ENCODE results near the gene TLR3. TPM values are rescaled to one million over a fixed set of nuclear protein-coding genes. Genes with fewer than 3 reads are reported as not detected.
A peak's percentile ranks its signal among the peaks of the same experiment; 100 is the strongest.

Gene TLR3
- total and polyA plus RNA-seq, 2 of the 8 experiments (the other 6 are each of a cell fraction or from before 2014, with no cell fraction given) = 1.00 to 2.6 TPM

DNA sequence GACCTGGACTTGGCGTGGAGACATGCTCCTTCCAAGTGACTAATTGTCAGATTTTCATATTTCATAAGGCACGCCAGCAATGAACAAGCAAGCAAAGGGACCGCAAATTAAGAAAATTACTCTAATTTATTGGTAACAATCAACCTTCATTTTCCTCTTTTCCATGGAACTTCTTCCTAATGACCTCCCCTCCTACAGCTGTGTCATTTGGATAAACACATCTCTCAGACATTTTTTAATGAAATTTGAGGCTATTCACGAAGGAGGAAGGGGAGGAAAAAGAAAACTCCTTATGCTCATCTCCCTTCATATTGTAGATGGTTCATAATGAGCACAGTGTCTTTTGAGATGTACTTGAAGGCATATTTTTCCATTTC lies 38.6 kb upstream of the TLR3 start:
- no peak overlapping the region for H2AK5ac ChIP-seq (ENCODE audit: low read depth, low read length)
- H3K9me3 ChIP-seq (ENCODE audit: insufficient read depth in 2 of 2, low read depth in 1 of 2, low read length in 1 of 2) = peaks cover 23 to 28% of the 10 kb centered on the region in 2 experiments
- H3K27ac ChIP-seq (ENCODE audit: low read depth, low read length) = peak overlapping the region; percentile 47
- CTCF ChIA-PET (ENCODE audit: partially characterized antibody) = interaction anchor here (0.6 to 2.8 kb wide), 7 partner anchors 9 to 823 kb away, joined by 3 to 15 read pairs (median 3); partner anchors contain the start of gene UFSP2
- POLR2A ChIA-PET (ENCODE audit: partially characterized antibody) = interaction anchor here (0.6 to 1.2 kb wide), 3 partner anchors 52 to 1558 kb away, joined by 3 read pairs; no protein-coding TSS in a partner anchor
- 55% methylated on average over 4 of the region's 4 CpGs; no CpG with 5 or more reads in 1 of the 2 experiments for WGBS, 2 experiments (ENCODE audit: extremely low coverage in 1 of 2, insufficient coverage in 1 of 2, insufficient read length in 1 of 2, insufficient replicate concordance in 2 of 2, low coverage in 1 of 2, low lambda C conversion rate in 2 of 2, missing lambda C conversion rate in 1 of 2)
- no peaks in the 10 kb centered on the region for H3K79me2 ChIP-seq (ENCODE audit: control insufficient read depth in 1 of 2, insufficient read depth in 2 of 2, low read length in 2 of 2)
- H2BK5ac ChIP-seq (ENCODE audit: low read depth, low read length) = peak overlapping the region; percentile 93
- peak overlapping the region; percentile 86 for H4K91ac ChIP-seq (replicated peaks; ENCODE audit: insufficient read length, low read length)
- FAIRE-seq (no peak), DNase-seq (ENCODE audit: low read depth in 1 of 2, low spot score in 2 of 2) (no peak)
- H2BK20ac ChIP-seq (ENCODE audit: low read length) = peak overlapping the region; percentile 26; the same call in 1 of the 2 replicates
- no peaks in the 10 kb centered on the region for H3K79me1 ChIP-seq (ENCODE audit: low read depth, low read length)
- no peak overlapping the region for H3K9ac ChIP-seq (replicated peaks in 1 of 4; ENCODE audit: extremely low read depth in 1 of 4, low read depth in 3 of 4, low read length in 3 of 4)
- no peak overlapping the region for H2AFZ ChIP-seq (ENCODE audit: low read length)
- no peak overlapping the region for H3K56ac ChIP-seq (replicated peaks; ENCODE audit: insufficient read length, low read depth, low read length)
- H4K20me1 ChIP-seq (replicated peaks in 1 of 2; ENCODE audit: control insufficient read depth in 1 of 2, insufficient read depth in 2 of 2, low read length in 2 of 2) = no peaks in the 10 kb centered on the region
- 0 out of 2 replicates have a peak overlapping the region, but pooled peaks have one; percentile 19 for H4K8ac ChIP-seq (ENCODE audit: extremely low read depth, insufficient read depth, low read length)
- peaks cover 0 to 1% (median 0%) of the 10 kb centered on the region in 4 experiments; a peak in 1 of 7 replicates for H3K27me3 ChIP-seq (replicated peaks in 1 of 4; ENCODE audit: control insufficient read depth in 3 of 4, extremely low read depth in 1 of 4, insufficient read depth in 3 of 4, low read length in 3 of 4)
- H3K18ac ChIP-seq (ENCODE audit: extremely low read depth, low read length) = peak overlapping the region; percentile 94
- no peak overlapping the region for H3K4ac ChIP-seq (replicated peaks; ENCODE audit: insufficient read length, low read depth, low read length)
- peak overlapping the region; percentile 38 to 59 for H3K4me2 ChIP-seq (ENCODE audit: insufficient read depth in 1 of 2, low read depth in 2 of 2, low read length in 2 of 2)
- H3K14ac ChIP-seq (ENCODE audit: insufficient read length) = no peak overlapping the region
- 0 out of 2 replicates have a peak overlapping the region, but pooled peaks have one; percentile 51 for H2BK12ac ChIP-seq (ENCODE audit: low read depth, low read length)
- no peaks in the 10 kb centered on the region for H3K23me2 ChIP-seq (ENCODE audit: low read depth, low read length)
- no peak overlapping the region for H2BK15ac ChIP-seq (ENCODE audit: low read length)
- H3K23ac ChIP-seq (ENCODE audit: insufficient read length) = no peak overlapping the region
- H3K36me3 ChIP-seq (ENCODE audit: control insufficient read depth in 2 of 4, insufficient read depth in 4 of 4, low read length in 3 of 4) = peaks cover 0 to 2% (median 0%) of the 10 kb centered on the region in 4 experiments; a peak in 1 of 8 replicates
- H4K5ac ChIP-seq (ENCODE audit: insufficient read length, low read depth, low read length) = peak overlapping the region; percentile 7
- peaks cover 13 to 34% (median 27%) of the 10 kb centered on the region in 4 experiments for H3K4me1 ChIP-seq (replicated peaks in 1 of 4; ENCODE audit: control insufficient read depth in 3 of 4, insufficient read depth in 4 of 4, low read length in 3 of 4)
- H3K4me3 ChIP-seq (ENCODE audit: extremely low read depth in 1 of 4, insufficient read depth in 2 of 4, low read depth in 3 of 4, low read length in 4 of 4) = peak overlapping the region in 1 of 4 experiments; percentile 28; a peak in 1 of 8 replicates
- H2BK120ac ChIP-seq (replicated peaks; ENCODE audit: low read depth, low read length) = peak overlapping the region; percentile 25
- TF ChIP-seq RBBP5 (IDR thresholded peaks at IDR 0.05; ENCODE audit: borderline replicate concordance, low read depth, low read length) (no peak), KDM4A (IDR thresholded peaks at IDR 0.05; ENCODE audit: low read depth, low read length, severe bottlenecking) (no peak), SUZ12 (IDR thresholded peaks at IDR 0.05; ENCODE audit: low read length) (no peak), POLR2AphosphoS5 (IDR thresholded peaks at IDR 0.05; ENCODE audit: low read depth, low read length) (no peak), E2F6 (IDR thresholded peaks at IDR 0.05) (no peak)
